Gastroesophageal sphincter (tissue), 3 donors: ENCODE results near the gene RIC8B.

ENCODE experiments used
- EP300 ChIP-seq: sonication (generic); formaldehyde crosslinking; IDR thresholded peaks from one replicate; pipeline ENCODE4 v1.6.1; 2017; ENCODE audit warnings: antibody characterized with exemption, mild to moderate bottlenecking
- POLR2A ChIP-seq, 2 donors: fragments of 450-650 bp; IDR thresholded peaks; one replicate each; pipeline ENCODE4 v1.6.1; 2017; ENCODE audit warnings: antibody characterized with exemption in 2 of 2, mild to moderate bottlenecking in 2 of 2, moderate library complexity in 1 of 2
- POLR2AphosphoS5 ChIP-seq: sonication (generic); formaldehyde crosslinking; IDR thresholded peaks from one replicate; pipeline ENCODE4 v1.6.1; 2017; ENCODE audit warnings: antibody characterized with exemption
- TF ChIP-seq, protein P1 (sequence below), 4 experiments: fragments of 200-600 bp in 2 of 4; fragments of 450-650 bp in 2 of 4; sonication (generic) in 1 of 4; IDR thresholded peaks; one replicate each; pipeline ENCODE4 v1.5.1; 2017 to 2019; ENCODE audit warnings: antibody characterized with exemption in 4 of 4, mild to moderate bottlenecking in 2 of 4, moderate library complexity in 2 of 4

DNA sequence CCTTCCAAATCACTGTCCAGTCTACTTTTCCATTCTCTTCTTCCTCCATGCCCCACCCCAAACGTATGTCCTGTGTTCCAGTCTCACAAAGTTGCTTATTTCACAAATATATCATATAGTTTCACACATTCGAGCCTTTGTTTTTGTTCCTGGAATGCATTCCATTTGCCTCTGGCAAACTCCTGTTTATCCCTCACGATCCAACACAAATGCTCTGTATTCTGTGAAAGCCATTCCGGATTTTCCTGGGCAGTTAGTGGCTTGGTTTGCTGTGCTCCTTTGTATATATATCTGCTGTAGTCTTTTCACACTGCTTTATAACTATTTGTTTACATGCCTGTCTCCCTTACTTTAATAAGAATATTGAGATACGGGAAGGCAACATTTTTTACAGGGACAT is 9.0 kb downstream of the RIC8B start:
- TF ChIP-seq POLR2A (IDR thresholded peaks at IDR 0.05) (no peak), POLR2AphosphoS5 (no peak), EP300 (no peak)
- TF ChIP-seq, protein P1, sequence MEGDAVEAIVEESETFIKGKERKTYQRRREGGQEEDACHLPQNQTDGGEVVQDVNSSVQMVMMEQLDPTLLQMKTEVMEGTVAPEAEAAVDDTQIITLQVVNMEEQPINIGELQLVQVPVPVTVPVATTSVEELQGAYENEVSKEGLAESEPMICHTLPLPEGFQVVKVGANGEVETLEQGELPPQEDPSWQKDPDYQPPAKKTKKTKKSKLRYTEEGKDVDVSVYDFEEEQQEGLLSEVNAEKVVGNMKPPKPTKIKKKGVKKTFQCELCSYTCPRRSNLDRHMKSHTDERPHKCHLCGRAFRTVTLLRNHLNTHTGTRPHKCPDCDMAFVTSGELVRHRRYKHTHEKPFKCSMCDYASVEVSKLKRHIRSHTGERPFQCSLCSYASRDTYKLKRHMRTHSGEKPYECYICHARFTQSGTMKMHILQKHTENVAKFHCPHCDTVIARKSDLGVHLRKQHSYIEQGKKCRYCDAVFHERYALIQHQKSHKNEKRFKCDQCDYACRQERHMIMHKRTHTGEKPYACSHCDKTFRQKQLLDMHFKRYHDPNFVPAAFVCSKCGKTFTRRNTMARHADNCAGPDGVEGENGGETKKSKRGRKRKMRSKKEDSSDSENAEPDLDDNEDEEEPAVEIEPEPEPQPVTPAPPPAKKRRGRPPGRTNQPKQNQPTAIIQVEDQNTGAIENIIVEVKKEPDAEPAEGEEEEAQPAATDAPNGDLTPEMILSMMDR (IDR thresholded peaks at IDR 0.05), result no peak
